NK-92 treated with Interleukin-12 subunit alpha and Interleukin-12 subunit beta, amount 100 ng/mL, for 24 hours (cell line): ENCODE results near the gene ARMH1.
"Not testable (repeated sequence)": the region's sequence is repeated elsewhere in the genome, so short reads cannot be mapped to it uniquely, and the experiment has no call there.

Source experiments
- DNase-seq: peaks from one replicate; lab custom pipeline; 2025; lab: John Stamatoyannopoulos, UW

ARMH1 gene

GRCh38 chr1:44695671-44696070 lies 21.2 kb downstream of the ARMH1 start:
- no peak for DNase-seq

- no peak for DNase-seq
Observed at GRCh38 chr1:44696101-44696500, 21.6 kb downstream of the ARMH1 start.

GRCh38 chr1:44696789-44697345 lies 22.4 kb downstream of the ARMH1 start:
- no peak for DNase-seq

- DNase-seq, result no peak
Observed at GRCh38 chr1:44698138-44698537, 23.6 kb downstream of the ARMH1 start.

- not testable (repeated sequence) for DNase-seq
Observed at GRCh38 chr1:44699375-44699774, 24.9 kb downstream of the ARMH1 start.

- no peak for DNase-seq
Observed at GRCh38 chr1:44700573-44700972, 26.1 kb downstream of the ARMH1 start.

GRCh38 chr1:44701141-44701573 lies 26.6 kb downstream of the ARMH1 start:
- no peak for DNase-seq

GRCh38 chr1:44705470-44705869 lies 31.0 kb downstream of the ARMH1 start:
- DNase-seq, result no peak

GRCh38 chr1:44705938-44706337 lies 31.4 kb downstream of the ARMH1 start:
- DNase-seq, result no peak

- DNase-seq, result no peak
Observed at GRCh38 chr1:44707112-44707881, 32.8 kb downstream of the ARMH1 start.

- DNase-seq, result no peak
Observed at GRCh38 chr1:44707959-44708831, 33.7 kb downstream of the ARMH1 start.

- DNase-seq, result no peak
Observed at GRCh38 chr1:44713321-44713781, 38.8 kb downstream of the ARMH1 start.

- no peak for DNase-seq
Observed at GRCh38 chr1:44714532-44714931, 40.0 kb downstream of the ARMH1 start.

- peak; percentile 17 for DNase-seq
Observed at GRCh38 chr1:44714944-44715571, 40.5 kb downstream of the ARMH1 start.

GRCh38 chr1:44717156-44717555 lies 42.6 kb downstream of the ARMH1 start:
- no peak for DNase-seq

GRCh38 chr1:44717653-44718052 lies 43.1 kb downstream of the ARMH1 start:
- DNase-seq, result no peak

- DNase-seq, result no peak
Observed at GRCh38 chr1:44718091-44718490, 43.6 kb downstream of the ARMH1 start.

- no peak for DNase-seq
Observed at GRCh38 chr1:44719318-44719717, 44.8 kb downstream of the ARMH1 start.

- DNase-seq, result no peak
Observed at GRCh38 chr1:44720281-44720680, 45.8 kb downstream of the ARMH1 start.

- no peak for DNase-seq
Observed at GRCh38 chr1:44721485-44722361, 47.2 kb downstream of the ARMH1 start.

- no peak for DNase-seq
Observed at GRCh38 chr1:44723064-44723463, 48.5 kb downstream of the ARMH1 start.
